ENCODE data around the gene RPN2.

GRCh38 chr20:37235065-37235464 lies 55.9 kb downstream of the RPN2 start:
- TF ChIP-seq POLR2AphosphoS5 (IDR thresholded peaks at IDR 0.05): no peak
- no peak for TF ChIP-seq CTCF (IDR thresholded peaks at IDR 0.05; ENCODE audit: poor library complexity, severe bottlenecking)
- TF ChIP-seq REST (IDR thresholded peaks at IDR 0.05; ENCODE audit: borderline replicate concordance): no peak
- TF ChIP-seq EZH2 (IDR thresholded peaks at IDR 0.05; ENCODE audit: borderline replicate concordance, insufficient read depth, low read length, poor library complexity, severe bottlenecking): no peak
- TF ChIP-seq SMC3 (conservative IDR thresholded peaks at IDR 0.05; ENCODE audit: poor library complexity): no peak

All from neural cell (in vitro differentiated cells).